SK-N-SH treated with all-trans-retinoic acid at 6 μM for 48 hours (cell line): ENCODE data around the gene MLH1.

Experiments
- ARNTL ChIP-seq: fragments of 450-650 bp; formaldehyde crosslinking; IDR thresholded peaks from 2 replicates; pipeline ENCODE4 v1.5.0; 2020; ENCODE audit warnings: low read depth, mild to moderate bottlenecking, moderate library complexity, borderline replicate concordance
- RARB ChIP-seq: fragments of 250-450 bp; sonication (Bioruptor Pico); IDR thresholded peaks from 2 replicates; pipeline ENCODE4 v1.8.0; 2021; ENCODE audit warnings: mild to moderate bottlenecking, moderate library complexity
- TCF4 ChIP-seq: fragments of 250-450 bp; sonication (Bioruptor Pico); IDR thresholded peaks from 2 replicates; pipeline ENCODE4 v1.8.0; 2021; ENCODE audit warnings: mild to moderate bottlenecking, moderate library complexity, borderline replicate concordance
- ZFP3 ChIP-seq: fragments of 250-450 bp; sonication (Bioruptor Pico); IDR thresholded peaks from 2 replicates; pipeline ENCODE4 v1.5.0; 2020; ENCODE audit warnings: mild to moderate bottlenecking, moderate library complexity
- ZFP30 ChIP-seq: fragments of 450-650 bp; formaldehyde crosslinking; IDR thresholded peaks from 2 replicates; pipeline ENCODE4 v1.5.0; 2022; ENCODE audit warnings: mild to moderate bottlenecking, moderate library complexity
- TF ChIP-seq, protein P1 (sequence below): fragments of 250-450 bp; sonication (Bioruptor Pico); IDR thresholded peaks from 2 replicates; pipeline ENCODE4 v1.8.0; 2021; ENCODE audit warnings: low read depth, mild to moderate bottlenecking, moderate library complexity, borderline replicate concordance

DNA sequence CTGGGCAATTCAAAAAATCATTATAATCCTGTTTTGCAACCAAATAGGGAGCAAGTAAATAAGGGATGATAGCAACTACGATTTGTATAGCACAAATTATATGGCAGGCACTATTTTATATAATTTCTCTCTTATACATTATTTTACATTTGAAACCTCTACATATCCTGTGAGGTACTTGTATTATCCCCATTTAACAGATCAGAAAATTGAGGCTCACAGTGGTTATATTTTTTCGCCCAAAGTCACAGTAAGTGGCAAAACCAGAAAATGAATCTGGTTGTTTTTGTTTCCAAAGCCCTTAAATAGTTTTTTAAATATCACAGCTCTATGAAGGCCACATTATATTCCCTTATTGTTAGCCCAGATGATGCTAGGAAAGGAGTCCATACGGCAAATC lies 74.3 kb downstream of the MLH1 start:
- TF ChIP-seq, protein P1, sequence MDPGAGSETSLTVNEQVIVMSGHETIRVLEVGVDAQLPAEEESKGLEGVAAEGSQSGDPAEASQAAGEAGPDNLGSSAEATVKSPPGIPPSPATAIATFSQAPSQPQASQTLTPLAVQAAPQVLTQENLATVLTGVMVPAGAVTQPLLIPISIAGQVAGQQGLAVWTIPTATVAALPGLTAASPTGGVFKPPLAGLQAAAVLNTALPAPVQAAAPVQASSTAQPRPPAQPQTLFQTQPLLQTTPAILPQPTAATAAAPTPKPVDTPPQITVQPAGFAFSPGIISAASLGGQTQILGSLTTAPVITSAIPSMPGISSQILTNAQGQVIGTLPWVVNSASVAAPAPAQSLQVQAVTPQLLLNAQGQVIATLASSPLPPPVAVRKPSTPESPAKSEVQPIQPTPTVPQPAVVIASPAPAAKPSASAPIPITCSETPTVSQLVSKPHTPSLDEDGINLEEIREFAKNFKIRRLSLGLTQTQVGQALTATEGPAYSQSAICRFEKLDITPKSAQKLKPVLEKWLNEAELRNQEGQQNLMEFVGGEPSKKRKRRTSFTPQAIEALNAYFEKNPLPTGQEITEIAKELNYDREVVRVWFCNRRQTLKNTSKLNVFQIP: no peak
- TF ChIP-seq ARNTL: no peak
- TF ChIP-seq RARB (CRISPR knock-in tag): no peak
- no peak for TF ChIP-seq ZFP30 (CRISPR knock-in tag)
- no peak for TF ChIP-seq ZFP3 (CRISPR knock-in tag)
- TF ChIP-seq TCF4 (CRISPR knock-in tag): no peak
